GM18498 (cell line): ENCODE results near the gene DPY19L3.
A peak's percentile ranks its signal among the peaks of the same experiment; 100 is the strongest.
"Not testable (repeated sequence)": the region's sequence is repeated elsewhere in the genome, so short reads cannot be mapped to it uniquely, and the experiment has no call there.

Source experiments
- ATAC-seq: cut with Tn5 transposase; IDR thresholded peaks from one replicate; pipeline ENCODE4 v1.9.1; 2021; ENCODE audit warnings: mild to moderate bottlenecking, moderate library complexity; ENCODE audit not compliant: unreplicated experiment

Gene DPY19L3

DNA sequence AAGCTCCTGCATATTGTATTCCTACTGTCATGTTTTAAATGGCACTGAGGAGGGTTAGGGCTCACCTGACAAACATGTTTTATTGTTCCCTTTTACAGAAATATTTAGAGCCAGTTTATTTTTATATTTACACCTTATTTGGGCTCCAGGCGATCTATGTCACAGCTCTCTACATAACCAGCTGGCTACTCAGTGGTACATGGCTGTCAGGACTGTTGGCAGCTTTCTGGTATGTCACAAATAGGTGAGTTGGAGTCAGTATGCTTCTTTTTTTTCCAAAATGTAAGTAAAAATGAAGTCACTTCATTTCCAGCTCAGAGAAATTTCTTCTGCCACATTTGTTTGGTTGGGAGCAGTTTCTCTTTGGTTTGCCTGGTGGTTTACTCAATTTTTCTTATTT, 31.5 kb downstream of the DPY19L3 start:
- no peak for ATAC-seq

DNA sequence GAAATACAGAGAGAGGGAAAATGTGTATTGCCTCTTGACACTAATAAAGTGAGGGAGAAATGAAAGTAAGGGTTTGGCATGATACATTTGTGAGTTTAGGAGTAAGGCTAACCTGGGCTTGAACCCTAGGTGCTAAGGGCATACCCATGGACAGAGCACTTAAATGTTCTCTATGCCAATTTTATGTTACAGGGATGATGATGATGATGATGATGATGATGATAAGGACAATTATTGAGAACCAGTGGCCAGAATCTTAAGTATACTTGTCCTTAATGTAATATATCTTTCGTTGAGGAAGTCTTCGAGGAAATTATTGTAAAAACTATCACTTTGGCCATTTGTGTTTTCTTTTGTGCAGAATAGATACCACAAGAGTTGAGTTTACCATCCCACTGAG, 33.2 kb downstream of the DPY19L3 start:
- no peak for ATAC-seq

DNA sequence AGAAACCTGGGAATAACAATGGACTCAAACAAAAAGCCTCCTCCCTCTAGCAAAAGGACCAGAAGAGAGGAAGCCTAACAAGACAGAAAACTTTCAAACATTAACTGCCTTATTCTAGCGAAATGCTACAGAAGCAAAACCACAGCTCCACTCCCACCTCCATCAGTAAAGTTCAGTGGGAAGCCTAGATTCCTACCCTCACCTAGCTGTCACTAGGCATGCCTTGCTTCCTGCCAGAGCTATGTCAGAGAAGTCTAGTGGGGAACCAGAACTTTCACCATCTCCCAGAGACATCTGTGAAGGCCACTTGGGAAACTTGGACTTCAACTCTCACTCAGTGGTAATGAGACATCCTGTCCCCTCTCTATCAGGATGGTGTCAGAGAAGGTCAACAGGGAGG, 37.1 kb downstream of the DPY19L3 start:
- ATAC-seq, result no peak

DNA sequence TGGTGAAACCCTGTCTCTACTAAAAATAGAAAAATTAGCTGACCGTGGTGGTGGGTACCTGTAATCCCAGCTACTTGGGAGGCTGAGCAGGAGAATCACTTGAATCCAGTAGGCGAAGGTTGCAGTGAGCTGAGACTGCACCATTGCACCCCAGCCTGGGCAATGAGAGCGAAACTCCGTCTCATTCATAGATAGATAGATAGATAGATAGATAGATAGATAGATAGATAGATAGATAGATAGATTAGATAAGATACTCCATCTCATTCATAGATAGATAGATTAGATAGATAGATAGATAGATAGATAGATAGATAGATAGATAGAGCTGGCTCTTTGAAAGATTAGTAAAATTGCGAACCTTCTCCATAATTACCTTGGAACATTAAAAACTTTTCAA, 42.0 kb downstream of the DPY19L3 start:
- not testable (repeated sequence) for ATAC-seq

DNA sequence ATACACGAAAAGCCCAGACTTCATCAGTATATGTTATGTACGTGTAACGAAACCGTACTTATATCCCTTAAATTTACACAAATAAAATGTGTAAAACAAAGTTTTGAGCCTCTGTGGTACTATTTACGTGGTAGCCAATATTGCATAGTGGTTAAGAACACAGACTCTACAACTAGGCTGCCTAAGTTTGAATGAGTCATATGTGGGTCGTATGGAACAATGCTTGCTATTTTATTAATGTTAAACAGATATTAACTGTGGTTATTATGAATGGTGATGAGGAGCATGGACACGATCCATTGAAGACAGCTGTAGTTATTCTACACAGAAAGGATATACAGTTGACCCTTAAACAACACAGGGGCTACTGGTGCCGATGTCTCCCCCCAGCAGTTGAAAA, 42.5 kb downstream of the DPY19L3 start:
- no peak for ATAC-seq

DNA sequence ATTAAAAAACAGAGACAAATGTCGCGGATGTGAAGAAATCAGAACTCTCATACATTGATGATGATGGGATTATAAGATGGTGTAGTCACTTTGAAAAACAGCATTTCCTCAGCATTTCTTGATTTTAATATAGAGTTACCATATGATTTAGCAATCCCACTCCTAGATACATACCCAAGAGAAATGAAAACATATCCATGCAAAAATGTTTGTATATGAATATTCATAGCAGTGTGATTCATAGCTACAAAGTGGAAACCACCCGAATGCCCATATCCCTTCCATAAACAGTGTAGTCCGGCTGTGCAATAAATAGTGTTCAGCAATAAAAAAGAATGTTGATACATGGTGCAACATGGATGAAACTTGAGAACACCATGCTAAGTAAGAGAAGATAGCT, 44.6 kb downstream of the DPY19L3 start:
- no peak for ATAC-seq

DNA sequence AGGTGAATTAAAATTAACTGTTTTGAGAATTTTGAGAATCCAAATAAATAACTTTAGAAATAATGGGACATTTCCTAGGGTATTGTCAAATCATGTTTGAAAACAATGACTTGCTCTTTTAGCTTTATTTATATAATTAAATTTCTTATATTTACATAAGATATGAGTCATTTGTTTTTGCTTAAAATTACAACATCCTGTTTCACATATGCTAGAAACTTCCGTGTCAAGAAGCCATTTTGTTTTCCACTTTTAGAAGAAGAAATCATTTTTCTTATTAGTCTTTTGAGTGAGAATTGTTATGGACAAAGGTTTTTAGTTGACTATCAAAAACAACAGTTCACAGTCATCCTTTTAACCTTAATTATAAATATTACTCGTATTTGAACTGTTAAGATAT, 48.2 kb downstream of the DPY19L3 start:
- ATAC-seq, result no peak

DNA sequence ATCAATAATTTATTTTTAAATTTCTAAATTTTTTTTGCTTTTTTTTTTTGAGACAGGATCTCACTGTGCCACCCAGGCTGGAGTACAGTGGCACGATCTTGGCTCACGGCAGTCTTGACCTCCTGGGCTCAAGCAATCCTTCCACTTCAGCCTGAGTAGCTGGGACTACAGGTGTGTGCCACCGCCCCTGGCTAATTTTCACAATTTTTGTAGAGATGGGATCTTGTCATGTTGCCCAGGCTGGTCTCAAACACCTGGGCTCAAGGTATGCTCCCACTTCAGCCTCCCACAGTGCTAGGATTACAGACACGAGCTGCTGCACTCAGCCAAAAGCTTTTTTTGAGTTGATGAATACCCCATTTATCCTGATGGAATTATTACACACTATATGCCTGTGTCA, 50.8 kb downstream of the DPY19L3 start:
- no peak for ATAC-seq

DNA sequence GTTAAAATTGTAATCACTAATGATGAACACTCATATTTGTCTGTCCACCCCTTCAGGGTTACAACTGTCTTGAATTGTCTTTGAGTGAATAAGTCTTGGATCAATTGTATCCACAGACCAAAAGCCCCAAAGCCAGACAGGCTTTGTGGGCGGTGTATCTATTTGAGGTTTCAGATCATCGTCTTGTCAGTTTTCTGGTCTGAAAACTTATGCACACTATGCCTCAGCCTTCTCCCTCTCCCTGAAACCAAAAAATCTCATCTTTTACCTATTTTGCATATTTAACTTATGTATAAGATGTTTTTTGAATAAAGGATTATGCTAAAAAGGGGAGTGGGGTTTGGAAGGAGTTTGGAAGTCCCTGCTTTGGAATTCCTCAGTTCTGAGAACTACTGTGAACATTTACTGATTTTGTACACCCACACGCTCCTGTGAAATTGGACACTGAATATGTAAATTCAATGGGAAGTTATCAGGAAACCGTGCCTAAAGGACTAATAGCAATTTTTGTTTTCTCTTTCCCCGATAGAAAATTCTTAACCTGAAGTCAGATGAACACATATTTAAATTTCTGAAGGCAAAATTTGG, 52.1 kb downstream of the DPY19L3 start:
- ATAC-seq, result no peak

DNA sequence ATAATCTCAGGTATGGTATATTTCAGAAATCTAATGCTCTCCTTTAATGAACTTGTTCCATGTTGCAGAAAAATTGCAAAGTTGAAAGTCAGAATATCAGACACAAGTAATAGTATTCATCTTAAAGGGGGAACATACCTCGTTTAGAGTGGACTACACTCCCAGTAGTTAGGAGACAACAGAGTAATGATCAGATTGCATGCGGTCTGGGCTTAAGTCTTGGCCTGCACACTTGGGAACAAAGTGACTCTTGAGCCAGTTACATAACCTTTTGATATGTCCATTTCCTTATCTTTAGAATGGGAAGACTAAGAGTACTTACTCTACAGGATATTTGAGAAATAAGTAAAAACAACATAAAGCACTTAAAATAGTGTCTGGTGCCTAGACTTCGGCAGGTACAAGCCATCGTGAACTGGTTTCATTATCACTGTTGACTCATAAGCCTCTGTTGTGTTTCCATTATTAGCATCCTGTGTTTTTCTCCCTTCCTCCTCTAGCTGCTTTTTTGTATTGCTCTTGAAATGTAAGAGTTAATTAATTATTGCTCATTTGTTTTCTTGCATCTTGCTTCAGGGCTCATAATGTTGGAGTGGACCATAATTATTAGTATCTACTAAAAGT, 53.0 kb downstream of the DPY19L3 start:
- peak; percentile 84 for ATAC-seq

DNA sequence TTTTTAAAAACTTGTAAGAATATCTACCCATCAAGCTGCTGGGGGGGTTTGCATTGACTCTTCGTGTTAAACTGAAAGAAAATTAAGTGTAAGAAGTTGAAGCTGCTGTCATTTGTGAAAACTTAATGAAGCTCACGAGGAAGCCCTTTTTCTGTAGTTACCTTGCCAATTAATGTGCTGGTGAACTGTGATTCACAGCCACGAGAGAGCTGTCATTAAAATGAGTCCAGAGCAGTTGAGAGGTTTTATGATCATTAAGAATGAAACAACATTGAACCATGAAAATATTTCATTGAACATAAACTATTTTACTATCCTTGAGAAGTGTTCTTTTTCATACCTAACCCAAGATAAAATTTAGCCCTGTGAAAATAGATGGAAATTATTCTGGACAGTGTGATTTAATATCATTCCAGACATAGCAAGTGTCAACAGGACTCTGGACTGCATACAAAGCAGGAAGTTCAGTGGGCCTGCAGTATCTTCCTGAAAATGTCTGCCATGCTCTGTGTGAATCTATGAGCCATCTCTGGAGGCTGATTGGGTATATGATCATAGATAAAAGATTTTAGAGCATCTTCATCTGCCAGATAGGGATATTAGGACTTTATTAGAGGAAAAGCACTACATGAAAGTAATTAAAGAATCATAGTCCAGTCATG, 53.8 kb downstream of the DPY19L3 start:
- no peak for ATAC-seq

DNA sequence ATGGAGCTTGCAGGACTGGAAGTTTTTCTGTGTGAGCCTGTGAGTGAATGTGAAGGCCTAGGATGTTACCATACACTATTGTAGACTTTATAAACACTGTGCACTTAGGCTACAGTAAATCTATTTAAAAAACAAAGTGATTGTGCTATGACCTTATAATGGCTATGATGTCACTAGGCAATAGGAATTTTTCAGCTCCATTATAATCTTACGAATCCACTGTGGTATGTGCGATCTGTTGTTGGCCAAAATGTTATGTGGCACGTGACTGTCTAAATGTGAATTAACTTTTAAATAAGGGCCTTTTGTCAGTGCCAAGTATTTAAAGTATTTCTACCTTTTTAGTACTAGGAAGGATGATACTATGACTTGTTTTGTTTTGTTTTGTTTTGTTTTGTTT, 54.9 kb downstream of the DPY19L3 start:
- no peak for ATAC-seq

DNA sequence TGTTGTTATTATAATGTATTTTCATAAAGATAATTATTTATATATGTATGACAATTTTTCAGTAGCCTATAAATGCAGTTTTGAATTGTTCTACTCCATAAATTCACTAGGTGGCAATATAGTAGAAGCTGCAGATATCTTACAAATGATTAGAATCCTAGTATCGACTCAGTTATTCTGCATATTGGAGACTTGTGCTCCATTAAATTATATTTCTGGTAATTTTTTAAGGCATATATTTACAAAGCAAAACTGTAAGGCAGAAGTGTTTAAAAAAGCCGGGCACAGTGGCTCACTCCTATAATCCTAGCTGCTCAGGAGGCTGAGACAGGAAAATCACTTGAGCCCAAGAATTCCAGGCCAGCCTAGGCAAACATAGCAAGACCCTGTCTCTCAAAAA, 58.7 kb downstream of the DPY19L3 start:
- no peak for ATAC-seq

DNA sequence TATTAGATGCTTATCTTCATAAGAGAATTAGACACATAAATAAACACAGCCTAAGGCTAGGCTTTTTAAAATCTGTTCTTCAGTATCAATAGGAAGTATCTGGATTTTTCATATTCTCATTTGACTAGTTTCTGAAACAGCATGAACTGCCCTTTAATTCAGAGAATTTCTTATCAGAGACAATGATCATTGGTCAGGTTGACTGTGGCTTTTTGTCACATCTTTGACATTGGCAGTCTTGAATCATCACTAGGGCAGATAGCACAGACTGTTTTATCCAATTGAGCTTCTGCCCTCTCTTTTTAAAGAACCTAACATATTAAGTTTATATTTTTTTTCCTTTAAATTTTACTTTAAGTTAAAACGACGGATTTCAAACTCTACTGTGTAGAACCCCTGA, 59.6 kb downstream of the DPY19L3 start:
- no peak for ATAC-seq

DNA sequence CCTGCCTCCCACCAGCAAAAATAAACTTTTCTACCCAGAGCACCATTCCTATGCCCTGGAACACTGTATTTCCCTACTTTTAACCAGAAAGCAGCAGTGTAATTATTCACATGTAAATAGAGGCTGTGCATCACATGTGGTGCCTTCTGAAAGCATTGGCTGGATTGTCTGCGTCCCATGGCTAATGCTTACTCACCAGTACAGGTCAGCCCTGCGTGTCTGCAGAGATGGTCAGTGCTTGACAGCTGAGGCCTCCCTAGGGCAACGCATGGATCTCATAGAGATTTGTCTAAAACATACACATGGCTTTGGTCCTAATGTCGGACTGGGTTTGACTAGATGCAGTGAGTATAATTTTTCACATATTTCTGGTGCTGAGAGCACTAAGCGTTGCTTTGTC, 64.2 kb downstream of the DPY19L3 start:
- ATAC-seq, result no peak

DNA sequence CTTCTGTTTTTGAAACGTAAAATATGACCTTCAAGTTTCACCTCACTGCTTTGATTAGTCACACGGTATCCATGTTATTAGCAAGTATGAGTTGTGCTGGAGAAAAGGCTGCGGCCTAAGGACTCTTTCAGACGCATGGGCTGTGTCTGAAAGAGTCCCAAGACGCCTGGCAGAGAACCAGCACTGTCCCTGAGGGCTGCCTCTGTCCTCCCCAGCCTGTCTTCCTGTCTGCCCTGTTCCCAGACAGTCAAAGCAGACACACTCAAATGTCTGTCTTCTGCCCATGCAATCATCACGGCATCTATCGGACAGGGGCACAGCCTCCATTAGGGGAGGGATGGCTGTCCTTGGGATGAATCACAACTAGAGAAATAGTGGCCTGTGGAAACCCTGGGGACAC, 65.5 kb downstream of the DPY19L3 start:
- ATAC-seq, result no peak

DNA sequence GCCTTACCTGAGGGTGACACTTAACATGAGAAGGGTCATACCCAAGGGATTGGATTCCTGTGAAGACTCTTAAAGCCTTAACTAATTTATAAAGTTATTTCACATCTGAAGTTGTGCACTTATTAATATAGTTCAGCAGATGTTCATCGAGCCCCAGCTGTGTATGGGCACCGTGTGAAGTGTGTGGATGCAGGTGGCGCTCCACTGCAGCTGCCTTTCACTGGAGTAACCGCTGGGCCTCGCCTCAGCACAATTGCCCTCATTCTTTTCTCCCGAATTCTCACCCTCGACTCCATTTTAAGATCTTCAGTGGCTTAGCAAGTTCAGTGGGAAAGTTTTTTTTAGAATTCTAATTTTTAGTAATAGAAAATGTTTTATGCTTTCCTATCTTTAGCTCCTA, 66.2 kb downstream of the DPY19L3 start:
- ATAC-seq, result no peak

DNA sequence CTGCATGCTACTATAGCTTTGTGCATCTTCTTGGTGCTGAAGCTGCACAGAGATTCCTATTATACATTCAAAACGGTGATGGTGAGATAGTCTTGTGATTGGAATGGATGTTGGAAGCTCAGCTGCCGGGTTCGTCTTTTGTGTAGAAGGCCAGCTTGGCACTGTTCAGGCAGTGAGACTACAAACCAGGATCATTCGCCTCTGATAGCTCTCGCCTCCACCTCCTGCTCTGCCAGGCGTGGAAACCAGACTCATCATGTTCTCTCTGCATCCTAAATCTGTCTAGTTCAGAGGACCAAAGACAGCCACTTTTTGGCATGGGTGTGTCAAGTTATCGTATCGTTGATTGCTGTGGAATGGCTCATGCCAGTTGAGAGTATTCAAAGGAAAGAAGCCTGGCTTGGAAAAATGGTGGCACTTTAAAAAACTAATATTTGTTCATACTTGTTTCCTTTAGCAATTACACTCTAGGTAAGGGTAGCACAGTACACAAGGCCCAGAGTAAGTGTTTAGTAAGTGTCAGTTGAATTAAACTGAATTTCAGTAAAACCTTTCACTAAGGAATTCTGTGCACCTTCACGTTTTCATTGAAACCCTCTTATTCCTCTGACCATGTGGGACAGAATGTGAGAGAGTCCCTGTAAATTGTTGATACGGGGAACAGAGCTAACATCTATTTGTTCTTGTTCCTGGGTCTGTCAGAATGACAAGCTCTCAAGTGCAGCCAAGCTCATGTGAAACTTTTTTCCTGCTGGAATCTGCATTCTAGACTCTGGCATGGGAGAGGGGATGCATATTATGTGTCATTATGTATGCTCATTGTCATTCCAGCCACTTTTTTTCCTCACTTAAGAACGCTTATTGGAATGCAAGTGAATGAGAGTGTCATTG, 69.8 kb downstream of the DPY19L3 start:
- no peak for ATAC-seq

DNA sequence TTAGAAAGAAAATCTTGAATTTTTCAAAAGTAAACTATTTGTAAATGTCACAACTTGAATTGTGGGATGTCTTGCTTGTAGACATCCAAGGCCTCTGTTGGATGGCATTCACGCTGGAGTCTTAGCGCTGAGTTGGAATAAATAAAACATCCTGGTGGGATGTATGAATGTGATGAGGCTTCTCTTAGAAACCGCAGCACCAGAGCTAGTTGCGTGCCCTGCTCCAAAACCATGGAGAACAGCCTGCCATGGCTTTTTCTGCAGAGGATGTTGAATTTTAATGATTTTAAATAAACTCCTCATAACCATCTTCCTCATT, 70.4 kb downstream of the DPY19L3 start:
- no peak for ATAC-seq

DNA sequence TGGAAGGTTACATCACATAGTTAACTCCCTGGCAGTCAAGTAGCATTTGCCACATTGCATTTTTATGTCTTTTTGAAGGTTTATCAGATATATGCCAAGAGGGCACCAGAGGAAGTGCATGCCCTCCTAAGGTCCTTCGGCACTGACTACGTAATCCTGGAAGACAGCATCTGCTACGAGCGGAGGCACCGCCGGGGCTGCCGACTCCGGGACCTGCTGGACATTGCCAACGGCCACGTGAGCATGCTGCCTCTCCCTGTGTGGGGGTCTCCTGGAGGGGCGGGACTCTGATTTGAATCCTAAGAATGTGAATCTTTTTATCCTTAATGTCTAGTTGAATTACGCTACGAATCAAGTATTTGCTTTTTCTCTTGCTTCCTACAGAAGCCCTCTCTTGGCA, 74.8 kb downstream of the DPY19L3 start:
- ATAC-seq, result no peak

DNA sequence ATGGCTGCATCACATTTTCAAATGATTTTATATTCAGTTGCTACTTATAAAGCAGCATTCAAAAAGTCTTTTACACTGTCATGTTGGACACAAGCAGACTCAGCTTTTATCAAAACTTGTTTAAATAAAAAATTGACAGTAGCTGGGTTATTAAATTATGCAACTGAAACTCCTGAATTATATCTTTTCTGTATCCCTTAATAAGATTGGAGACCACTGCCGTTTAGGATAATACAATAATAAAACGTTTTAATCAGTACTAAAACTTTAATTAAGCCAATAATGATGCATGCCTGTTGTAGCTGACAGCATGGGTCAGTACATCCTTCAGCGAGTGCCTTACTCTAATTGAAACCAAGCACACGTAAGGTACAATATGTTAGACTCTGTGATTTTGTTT, 78.0 kb downstream of the DPY19L3 start:
- ATAC-seq, result no peak

DNA sequence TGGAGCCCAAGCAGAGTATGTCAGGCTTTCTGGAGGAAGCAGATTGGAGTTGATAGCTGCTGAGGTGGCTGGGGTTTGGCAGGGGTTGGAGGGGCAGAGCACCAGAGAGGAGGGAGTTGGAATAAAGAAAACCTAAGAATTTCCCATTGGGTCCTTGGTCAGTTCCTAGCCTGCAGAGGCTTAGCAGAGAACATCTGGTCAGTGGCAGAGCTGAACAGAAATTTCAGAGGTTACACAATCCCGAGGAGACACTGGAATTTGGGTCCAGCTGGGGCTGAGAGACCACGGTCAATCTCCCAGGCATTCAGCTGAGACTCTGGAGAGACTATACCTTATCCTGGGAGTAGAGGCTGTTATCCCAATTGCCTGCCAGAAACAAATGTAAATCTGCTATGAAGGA, 84.4 kb downstream of the DPY19L3 start:
- ATAC-seq, result no peak
